GM21737 (cell line): Measurements from ENCODE around the gene LY6G6C.

Experiments
- ATAC-seq: cut with Tn5 transposase; IDR thresholded peaks from one replicate; pipeline ENCODE4 v1.9.1; 2021; ENCODE audit warnings: mild to moderate bottlenecking, moderate library complexity; ENCODE audit not compliant: unreplicated experiment

Gene LY6G6C

GRCh38 chr6:31687321-31687720 is 34.2 kb downstream of the LY6G6C start:
- no peak for ATAC-seq

GRCh38 chr6:31686483-31686882 is 35.1 kb downstream of the LY6G6C start:
- no peak for ATAC-seq

DNA sequence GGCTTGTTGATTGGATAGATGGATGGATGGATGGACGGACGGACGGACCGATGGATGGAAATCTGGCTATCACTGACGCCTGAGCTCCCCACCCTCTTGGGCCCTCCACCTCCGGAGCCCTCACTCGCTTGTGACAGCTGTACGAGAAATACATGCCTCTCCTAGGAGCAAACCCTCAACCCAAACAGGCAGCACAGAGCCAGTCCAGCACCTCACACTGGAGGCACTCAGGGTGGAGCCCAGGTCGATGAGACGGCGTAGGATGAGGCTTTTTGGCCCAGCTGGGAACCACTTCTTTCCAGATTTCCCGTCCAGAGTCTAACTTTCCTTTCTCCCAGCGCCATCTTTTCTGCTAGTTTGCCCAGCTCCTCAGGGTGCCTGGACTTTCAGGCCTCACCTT is 38.0 kb downstream of the LY6G6C start:
- ATAC-seq = no peak

- no peak for ATAC-seq
These were observed 40.3 kb downstream of the LY6G6C start for GRCh38 chr6:31681135-31681671.

- no peak for ATAC-seq
These were observed 41.1 kb downstream of the LY6G6C start, which contains the start of gene LY6G5C for GRCh38 chr6:31680226-31681134. Gene LY6G5C, minus strand, starts transcription at chr6:31681067. Its CDS starts 694 bp downstream, at chr6:31680373.

GRCh38 chr6:31677955-31678354 is 43.6 kb downstream of the LY6G6C start:
- ATAC-seq = no peak

- no peak for ATAC-seq
These were observed 44.6 kb downstream of the LY6G6C start for GRCh38 chr6:31676904-31677303.

DNA sequence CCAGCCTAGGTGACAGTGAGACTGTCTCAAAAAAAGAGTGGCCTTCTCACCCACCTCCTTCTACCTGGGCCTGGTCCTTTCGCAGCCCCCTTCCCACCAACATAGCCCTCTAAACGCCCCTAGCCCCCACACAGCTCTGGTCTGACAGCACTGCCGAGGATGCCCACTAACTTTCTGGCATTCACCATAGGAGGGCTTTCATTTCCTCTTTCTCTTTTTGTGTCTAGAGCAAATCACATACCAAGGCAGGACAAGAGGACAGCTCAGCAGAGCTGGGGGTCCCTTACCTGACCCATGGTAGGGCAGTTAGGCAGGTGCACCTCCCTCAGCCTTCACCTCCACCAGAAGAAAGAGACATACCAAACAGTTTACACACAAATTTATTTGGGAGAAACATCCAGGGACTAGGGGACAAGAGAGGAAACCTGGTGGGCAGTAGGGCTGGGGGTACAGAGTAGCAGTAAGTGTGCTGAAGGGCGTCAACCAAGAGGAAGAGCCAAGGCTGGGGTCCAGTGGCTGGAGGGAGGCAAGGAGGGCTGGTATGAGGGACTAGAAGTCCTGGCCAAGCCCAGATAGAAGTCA is 45.1 kb downstream of the LY6G6C start:
- ATAC-seq = no peak

GRCh38 chr6:31669676-31670075 is 51.9 kb downstream of the LY6G6C start, which contains the start of gene LY6G5B:
Gene LY6G5B, plus strand, starts transcription at chr6:31669976. Its CDS starts 975 bp downstream, at chr6:31670951.
- ATAC-seq = no peak
